ENCODE results near the gene RCE1. TPM values are rescaled to one million over a fixed set of nuclear protein-coding genes. Genes with fewer than 3 reads are reported as not detected.

RCE1 gene
- polyA plus RNA-seq, 10 donors, result 8.6 to 14.5 (median 11.0) TPM

GRCh38 chr11:66883016-66883965, 40.0 kb downstream of the RCE1 start:
- DNase-seq, result peak in 2 of 3 donors; percentile 41 to 61

DNA sequence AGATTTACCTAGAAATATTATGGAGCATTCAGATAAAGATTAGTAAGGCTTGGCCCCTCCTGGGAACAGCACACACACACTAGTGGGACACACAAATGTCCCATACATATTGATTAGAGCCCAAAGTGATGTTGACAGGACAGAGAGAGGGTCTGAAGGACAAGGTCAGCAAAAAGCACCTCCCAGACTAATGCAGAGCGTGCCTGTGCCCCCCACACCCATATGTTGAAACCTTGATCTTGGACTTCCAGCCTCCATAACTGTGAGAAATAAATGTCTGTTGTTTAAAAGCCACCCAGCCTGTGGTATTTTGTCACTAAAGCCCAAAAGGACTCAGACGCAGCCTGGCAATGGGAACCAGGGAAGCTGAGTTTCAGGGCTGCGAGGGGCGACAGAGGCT, 41.2 kb downstream of the RCE1 start:
- no peak for DNase-seq

- no peak for DNase-seq
These were observed 42.2 kb downstream of the RCE1 start for GRCh38 chr11:66885469-66885868.

GRCh38 chr11:66885950-66886440, 42.8 kb downstream of the RCE1 start:
- no peak for DNase-seq

GRCh38 chr11:66886671-66887221, 43.5 kb downstream of the RCE1 start:
- no peak for DNase-seq

DNA sequence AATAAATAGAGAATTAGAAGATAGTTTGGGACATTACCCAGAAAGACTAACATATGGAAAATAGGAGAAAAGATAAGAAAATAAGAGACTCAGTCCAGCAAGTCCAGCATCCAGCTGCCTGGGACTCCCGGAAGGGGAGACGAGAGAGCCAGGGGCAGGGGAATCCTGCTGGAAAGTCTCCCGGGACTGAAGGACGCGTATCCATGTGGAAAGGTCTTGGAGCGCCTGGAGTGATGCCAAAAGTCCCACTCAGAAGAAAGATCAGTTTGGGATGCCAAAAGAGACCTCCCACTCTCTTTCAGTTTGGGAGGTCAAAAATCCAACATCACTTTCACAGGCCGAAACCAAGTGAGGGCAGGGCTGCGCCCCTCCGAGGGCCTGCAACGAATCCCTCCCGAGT, 44.3 kb downstream of the RCE1 start:
- DNase-seq, result no peak

DNA sequence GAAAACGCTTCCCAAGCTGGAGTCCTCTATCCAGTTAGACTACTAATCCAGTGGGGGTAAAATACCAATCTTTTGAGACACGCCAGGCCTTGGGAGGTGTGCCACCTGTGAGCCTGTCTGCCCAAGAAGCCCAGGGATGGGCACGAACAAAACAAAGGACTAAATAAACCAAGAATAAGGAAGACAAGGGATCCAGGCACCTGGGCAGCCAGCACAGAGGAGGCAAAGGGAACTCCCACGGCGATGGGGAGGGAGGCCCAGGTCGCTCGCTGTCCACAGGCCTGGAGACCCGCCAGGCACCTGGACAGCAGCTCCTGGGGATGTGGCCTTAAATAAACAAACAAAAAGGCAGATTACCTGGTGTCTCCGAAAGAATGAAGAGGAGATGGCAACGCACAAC, 45.0 kb downstream of the RCE1 start:
- DNase-seq, result no peak

- no peak for DNase-seq
These were observed 46.7 kb downstream of the RCE1 start for GRCh38 chr11:66889960-66890359.

DNA sequence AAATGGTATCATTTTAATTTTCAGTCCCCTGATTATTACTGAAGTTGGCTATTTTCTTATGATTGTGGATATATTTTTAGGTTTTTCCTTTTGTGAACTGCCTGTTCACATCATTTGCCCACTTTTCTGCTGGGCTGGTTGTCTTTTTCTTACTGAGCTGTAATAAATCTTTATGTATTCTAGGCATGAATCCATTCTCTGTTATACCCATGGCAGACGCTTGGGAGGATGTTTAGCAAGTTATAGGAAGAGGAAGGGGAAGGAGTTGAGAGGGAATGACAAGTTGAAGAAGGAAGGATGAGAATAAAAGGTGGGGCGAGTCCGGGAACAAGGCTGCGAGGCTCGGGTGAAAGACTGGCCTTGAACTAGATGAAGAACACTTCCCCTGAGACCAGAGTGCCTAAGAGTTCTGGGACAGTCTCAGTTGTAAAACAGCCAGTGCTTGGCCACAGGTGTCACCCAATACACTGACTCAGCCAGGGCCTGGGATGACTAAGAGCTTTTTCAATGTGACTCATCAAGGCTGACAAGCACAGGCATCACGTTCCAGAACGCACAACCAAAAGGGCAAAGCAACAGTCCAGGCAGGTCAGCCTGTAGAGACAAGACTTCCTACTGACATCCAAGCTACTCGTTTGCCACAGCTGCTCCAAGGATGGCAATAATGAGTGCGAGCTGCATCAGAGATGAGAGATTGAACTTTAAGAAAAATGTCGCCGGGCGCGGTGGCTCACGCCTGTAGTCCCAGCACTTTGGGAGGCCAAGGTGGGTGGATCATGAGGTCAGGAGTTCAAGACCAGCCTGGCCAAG, 48.8 kb downstream of the RCE1 start:
- DNase-seq, result peak in 1 of 3 donors; percentile 77

DNA sequence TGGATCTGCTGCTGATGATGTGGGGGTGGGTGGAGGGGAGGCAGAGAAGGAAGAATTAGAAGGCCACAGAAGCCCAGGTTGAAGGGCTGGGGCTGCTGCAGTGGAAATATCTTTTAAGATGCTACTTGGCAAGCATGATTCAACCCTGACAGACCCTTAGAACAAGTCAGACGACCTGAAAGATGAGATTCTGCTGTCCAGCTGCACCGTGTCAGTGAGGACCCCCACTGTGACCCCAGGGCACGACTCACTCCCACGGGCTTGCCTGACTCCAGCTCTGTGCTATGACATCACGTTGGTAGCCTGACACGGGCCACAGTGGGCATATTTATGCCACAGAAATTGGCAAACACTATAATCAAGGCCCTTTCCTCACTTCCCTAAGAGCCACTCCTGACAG, 49.7 kb downstream of the RCE1 start:
- no peak for DNase-seq

DNA sequence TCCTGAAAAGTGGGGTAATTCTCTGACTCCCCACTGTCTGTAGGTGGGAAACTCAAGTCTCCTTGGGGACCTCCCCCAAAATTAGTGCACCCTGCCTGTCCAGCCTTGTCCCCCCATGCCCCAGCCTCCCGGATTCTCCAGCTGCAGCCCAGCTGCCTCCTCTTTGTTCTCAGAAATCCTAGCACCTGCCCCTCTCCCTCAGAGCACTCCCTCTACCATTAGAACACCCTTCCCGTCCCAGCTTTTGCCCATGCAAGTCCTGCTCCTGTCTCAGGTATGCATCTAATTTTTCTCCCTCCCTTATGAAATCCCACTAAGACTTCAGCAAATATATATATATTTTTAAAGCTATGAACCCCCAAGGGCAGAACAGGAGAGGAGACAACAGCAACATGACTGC, 50.9 kb downstream of the RCE1 start:
- no peak for DNase-seq

Other genes starting within 250 kb of the RCE1 start
- 10 to 100 TPM; 32.0 to 50.8 (median 39.0) TPM for gene RBM14, start 226.8 kb upstream of the RCE1 start, polyA plus RNA-seq (ENCODE audit: insufficient read length in 10 of 10)
- gene RBM4, start 204.7 kb upstream of the RCE1 start, polyA plus RNA-seq (ENCODE audit: insufficient read length in 10 of 10), result 100 to 1,000 TPM; 123 to 167 (median 133) TPM
- 10 to 100 TPM; 26.5 to 46.8 (median 34.4) TPM for gene RBM4B, start 165.6 kb upstream of the RCE1 start, polyA plus RNA-seq (ENCODE audit: insufficient read length in 10 of 10)
- 10 to 100 TPM in 7 of 10 donors, 1 to 10 TPM in 3; 6.4 to 23.2 (median 13.5) TPM for gene SPTBN2, start 114.2 kb upstream of the RCE1 start, polyA plus RNA-seq (ENCODE audit: insufficient read length in 10 of 10)
- 10 to 100 TPM; 13.7 to 26.0 (median 19.0) TPM for gene LRFN4, start 13.6 kb downstream of the RCE1 start, polyA plus RNA-seq (ENCODE audit: insufficient read length in 10 of 10)
- 10 to 100 TPM; 12.3 to 21.2 (median 16.0) TPM for gene PC, start 114.9 kb downstream of the RCE1 start, polyA plus RNA-seq (ENCODE audit: insufficient read length in 10 of 10)
- not detected for gene C11orf86, start 131.9 kb downstream of the RCE1 start, polyA plus RNA-seq (ENCODE audit: insufficient read length in 10 of 10)
- under 1 TPM in 9 of 10 donors, not detected in 1; 0.04 to 0.39 (median 0.11) TPM for gene SYT12, start 179.7 kb downstream of the RCE1 start, polyA plus RNA-seq (ENCODE audit: insufficient read length in 10 of 10)
- 10 to 100 TPM in 8 of 10 donors, 1 to 10 TPM in 2; 9.4 to 18.4 (median 14.3) TPM for gene RHOD, start 213.4 kb downstream of the RCE1 start, polyA plus RNA-seq (ENCODE audit: insufficient read length in 10 of 10)